H9 (cell line): ENCODE data around the gene SULT1E1. TPM values are rescaled to one million over a fixed set of nuclear protein-coding genes. Genes with fewer than 3 reads are reported as not detected.

Experiments used
- DNase-seq: peaks from one replicate; pipeline ENCODE4 v3.0.0-alpha.2; 2017
- H2AFZ ChIP-seq: one replicate; pipeline ENCODE4 v1.6.1; 2013; ENCODE audit warnings: mild to moderate bottlenecking, low read length, control low read depth, moderate library complexity
- H2AK5ac ChIP-seq: 2 replicates; pipeline ENCODE4 v1.6.1; 2013; ENCODE audit warnings: low read length, control low read depth, mixed read lengths; ENCODE audit not compliant: insufficient read length
- H2BK120ac ChIP-seq: one replicate; pipeline ENCODE4 v1.6.1; 2013; ENCODE audit warnings: low read depth, mild to moderate bottlenecking, low read length, control low read depth, inconsistent platforms; ENCODE audit not compliant: poor library complexity, severe bottlenecking
- H2BK12ac ChIP-seq: 2 replicates; pipeline ENCODE4 v1.6.1; 2013; ENCODE audit warnings: low read length, control low read depth, mixed read lengths, low read depth; ENCODE audit not compliant: insufficient read length
- H2BK15ac ChIP-seq: 2 replicates; pipeline ENCODE4 v1.6.1; 2013; ENCODE audit warnings: low read depth, low read length, control low read depth
- H2BK20ac ChIP-seq: one replicate; pipeline ENCODE4 v1.6.1; 2013; ENCODE audit warnings: low read depth, mild to moderate bottlenecking, low read length, control low read depth, inconsistent platforms; ENCODE audit not compliant: poor library complexity, severe bottlenecking
- H2BK5ac ChIP-seq: 2 replicates; pipeline ENCODE4 v1.6.1; 2013; ENCODE audit warnings: low read length, control low read depth, mixed read lengths; ENCODE audit not compliant: insufficient read length
- H3K14ac ChIP-seq: 2 replicates; pipeline ENCODE4 v1.6.1; 2013; ENCODE audit warnings: low read length, control low read depth; ENCODE audit not compliant: insufficient read depth
- H3K18ac ChIP-seq: 2 replicates; pipeline ENCODE4 v1.6.1; 2013; ENCODE audit warnings: low read depth, mild to moderate bottlenecking, mixed read lengths, low read length, control low read depth; ENCODE audit not compliant: insufficient read length
- H3K23ac ChIP-seq: 2 replicates; pipeline ENCODE4 v1.6.1; 2013; ENCODE audit warnings: low read length, control low read depth, mixed read lengths, low read depth; ENCODE audit not compliant: insufficient read length
- H3K23me2 ChIP-seq: 2 replicates; pipeline ENCODE4 v1.6.1; 2013; ENCODE audit warnings: low read depth, mild to moderate bottlenecking, mixed read lengths, low read length, control low read depth; ENCODE audit not compliant: insufficient read length, poor library complexity, severe bottlenecking
- H3K27ac ChIP-seq: 2 replicates; pipeline ENCODE4 v1.5.1; 2013; ENCODE audit warnings: low read length, control low read depth, mixed read lengths, low read depth; ENCODE audit not compliant: insufficient read length
- H3K27me3 ChIP-seq: 2 replicates; pipeline ENCODE4 v1.6.1; 2013; ENCODE audit warnings: low read length, control low read depth, inconsistent platforms; ENCODE audit not compliant: insufficient read depth
- H3K4ac ChIP-seq: 2 replicates; pipeline ENCODE4 v1.6.1; 2013; ENCODE audit warnings: low read depth, mild to moderate bottlenecking, control low read depth, inconsistent platforms, low read length, moderate library complexity
- H3K4me1 ChIP-seq: 2 replicates; pipeline ENCODE4 v1.6.1; 2013; ENCODE audit warnings: low read length, control low read depth, inconsistent platforms; ENCODE audit not compliant: insufficient read depth
- H3K4me2 ChIP-seq: 2 replicates; pipeline ENCODE4 v1.6.1; 2013; ENCODE audit warnings: low read length, control low read depth, mixed read lengths; ENCODE audit not compliant: insufficient read length, insufficient read depth
- H3K56ac ChIP-seq: 2 replicates; pipeline ENCODE4 v1.6.1; 2013; ENCODE audit warnings: low read depth, mild to moderate bottlenecking, mixed read lengths, low read length, control low read depth; ENCODE audit not compliant: insufficient read length
- H3K79me1 ChIP-seq: 2 replicates; pipeline ENCODE4 v1.6.1; 2013; ENCODE audit warnings: low read depth, mild to moderate bottlenecking, moderate library complexity, low read length, control low read depth, inconsistent platforms; ENCODE audit not compliant: insufficient read depth, poor library complexity, severe bottlenecking
- H3K79me2 ChIP-seq: 2 replicates; pipeline ENCODE4 v1.6.1; 2013; ENCODE audit warnings: low read length, control low read depth, inconsistent platforms; ENCODE audit not compliant: insufficient read depth
- H3K9ac ChIP-seq: 2 replicates; pipeline ENCODE4 v1.6.1; 2013; ENCODE audit warnings: low read length, control low read depth, mixed read lengths; ENCODE audit not compliant: insufficient read length; ENCODE audit errors: extremely low read depth
- H3K9me3 ChIP-seq: one replicate; pipeline ENCODE4 v1.6.1; 2013; ENCODE audit warnings: low read depth, low read length, inconsistent platforms; ENCODE audit not compliant: control insufficient read depth
- H3T11ph ChIP-seq: one replicate; pipeline ENCODE4 v1.6.1; 2013; ENCODE audit warnings: mild to moderate bottlenecking, low read length, control low read depth, inconsistent platforms
- H4K20me1 ChIP-seq: one replicate; pipeline ENCODE4 v1.6.1; 2013; ENCODE audit not compliant: control insufficient read depth, insufficient read length, insufficient read depth
- H4K5ac ChIP-seq: 2 replicates; pipeline ENCODE4 v1.6.1; 2013; ENCODE audit warnings: low read depth, mild to moderate bottlenecking, mixed read lengths, low read length, control low read depth; ENCODE audit not compliant: insufficient read length
- H4K8ac ChIP-seq: replicated peaks from 2 replicates; pipeline ENCODE4 v1.6.1; 2013; ENCODE audit warnings: low read length, control low read depth, mixed read lengths, low read depth; ENCODE audit not compliant: insufficient read length
- H4K91ac ChIP-seq: 2 replicates; pipeline ENCODE4 v1.6.1; 2013; ENCODE audit warnings: low read depth, mild to moderate bottlenecking, moderate library complexity, mixed read lengths, low read length, control low read depth; ENCODE audit not compliant: insufficient read length
- H3K27ac Mint-ChIP-seq, 3 experiments: 2 replicates in 2 of 3; 3 replicates in 1 of 3; pipeline ENCODE4 v1.8.0; 2020 to 2021; ENCODE audit warnings: mixed read lengths in 3 of 3, mild to moderate bottlenecking in 1 of 3, moderate library complexity in 1 of 3
- H3K27me3 Mint-ChIP-seq: 2 replicates; pipeline ENCODE4 v1.8.0; 2021; ENCODE audit warnings: low read depth, mild to moderate bottlenecking, moderate library complexity, mixed read lengths
- H3K36me3 Mint-ChIP-seq, 3 experiments: 2 replicates in 2 of 3; 3 replicates in 1 of 3; pipeline ENCODE4 v1.8.0; 2020 to 2021; ENCODE audit warnings: low read depth in 3 of 3, mixed read lengths in 3 of 3; ENCODE audit not compliant: insufficient read depth in 1 of 3
- H3K4me1 Mint-ChIP-seq, 2 experiments: 2 replicates each; pipeline ENCODE4 v1.8.0; 2020; ENCODE audit warnings: mixed read lengths in 2 of 2
- H3K4me3 Mint-ChIP-seq, 2 experiments: 2 replicates in 1 of 2; 3 replicates in 1 of 2; pipeline ENCODE4 v1.8.0; 2020 to 2021; ENCODE audit warnings: mild to moderate bottlenecking in 2 of 2, mixed read lengths in 2 of 2, moderate library complexity in 1 of 2
- H3K9me3 Mint-ChIP-seq, 2 experiments: 2 replicates in 1 of 2; 3 replicates in 1 of 2; pipeline ENCODE4 v1.8.0; 2020; ENCODE audit warnings: mild to moderate bottlenecking in 2 of 2, mixed read lengths in 2 of 2, moderate library complexity in 1 of 2
- WGBS: extraction: QIAGEN DNeasy Blood & Tissue Kit; methylation state at CpG from one replicate; pipeline ENCODE4 v1.1.7; 2013; ENCODE audit warnings: missing lambda C conversion rate, low lambda C conversion rate, mixed read lengths; ENCODE audit not compliant: insufficient read length; ENCODE audit errors: extremely low coverage; 5-methylcytosine and 5-hydroxymethylcytosine counted together
- total RNA-seq: library from RNA; stranded (reverse); gene quantifications from 2 replicates; pipeline ENCODE4 v1.2.1, GENCODE V29; 2021
- TF ChIP-seq, protein P1 (sequence below): fragments of 200-600 bp; sonication (generic); conservative IDR thresholded peaks from 3 replicates; pipeline ENCODE4 v1.8.0; 2021; ENCODE audit warnings: antibody characterized with exemption, mild to moderate bottlenecking

SULT1E1 gene
- total RNA-seq, 1 experiment from 2014 or later = not detected

DNA sequence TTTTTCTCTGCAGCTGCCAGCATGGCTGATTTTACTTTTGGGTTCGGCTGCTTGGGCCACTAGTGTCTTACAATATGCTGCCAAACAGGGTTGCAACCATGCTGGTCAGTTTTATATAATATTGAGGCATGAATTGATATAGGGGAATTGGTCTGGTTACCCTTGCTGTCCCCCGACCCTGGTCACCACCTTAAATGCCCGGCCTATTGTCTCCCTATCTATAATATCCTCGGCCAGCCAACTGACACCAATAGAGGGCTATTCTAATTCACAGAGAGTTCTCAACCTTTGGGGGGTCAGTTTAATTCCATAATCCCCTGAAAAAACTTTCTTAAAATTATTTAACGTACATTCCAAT lies 28.7 kb downstream of the SULT1E1 start:
- H2BK5ac ChIP-seq = no peak overlapping the region
- peaks cover 0 to 3% of the 10 kb centered on the region in 2 experiments; a peak in 3 of 5 replicates for H3K9me3 Mint-ChIP-seq
- H3K27ac ChIP-seq = no peak overlapping the region
- no peak overlapping the region for H2BK20ac ChIP-seq
- no peak overlapping the region; a peak in 1 of 7 replicates for H3K27ac Mint-ChIP-seq
- H2BK15ac ChIP-seq = no peak overlapping the region
- no peak overlapping the region for H2BK120ac ChIP-seq
- H3K79me2 ChIP-seq = no peaks in the 10 kb centered on the region
- H3K23ac ChIP-seq = no peak overlapping the region
- no peak overlapping the region for H4K91ac ChIP-seq
- WGBS = no CpG with 5 or more reads among the region's 5 CpGs
- no peak overlapping the region for H3K4me2 ChIP-seq
- no peak overlapping the region for H3K9ac ChIP-seq
- no peak overlapping the region for H2BK12ac ChIP-seq
- H2AK5ac ChIP-seq = no peak overlapping the region
- no peaks in the 10 kb centered on the region for H3K27me3 ChIP-seq
- no peak overlapping the region for H3K18ac ChIP-seq
- H3K56ac ChIP-seq = no peak overlapping the region
- no peak overlapping the region for H3K4ac ChIP-seq
- H3K27me3 Mint-ChIP-seq = no peaks in the 10 kb centered on the region
- no peaks in the 10 kb centered on the region for H3K23me2 ChIP-seq
- H3K4me1 Mint-ChIP-seq = peaks cover 22% of the 10 kb centered on the region in 2 experiments
- no peak overlapping the region for H3K4me3 Mint-ChIP-seq
- no peak overlapping the region for H3T11ph ChIP-seq
- H3K9me3 ChIP-seq = no peaks in the 10 kb centered on the region
- DNase-seq = no peak
- no peak overlapping the region for H3K14ac ChIP-seq
- H3K36me3 Mint-ChIP-seq = peaks cover 0 to 3% (median 0%) of the 10 kb centered on the region in 3 experiments; a peak in 1 of 7 replicates
- no peaks in the 10 kb centered on the region for H4K20me1 ChIP-seq
- no peak overlapping the region for H4K5ac ChIP-seq
- peaks cover 4% of the 10 kb centered on the region; the same call in 1 of the 2 replicates for H3K4me1 ChIP-seq
- no peaks in the 10 kb centered on the region for H3K79me1 ChIP-seq
- TF ChIP-seq, protein P1, sequence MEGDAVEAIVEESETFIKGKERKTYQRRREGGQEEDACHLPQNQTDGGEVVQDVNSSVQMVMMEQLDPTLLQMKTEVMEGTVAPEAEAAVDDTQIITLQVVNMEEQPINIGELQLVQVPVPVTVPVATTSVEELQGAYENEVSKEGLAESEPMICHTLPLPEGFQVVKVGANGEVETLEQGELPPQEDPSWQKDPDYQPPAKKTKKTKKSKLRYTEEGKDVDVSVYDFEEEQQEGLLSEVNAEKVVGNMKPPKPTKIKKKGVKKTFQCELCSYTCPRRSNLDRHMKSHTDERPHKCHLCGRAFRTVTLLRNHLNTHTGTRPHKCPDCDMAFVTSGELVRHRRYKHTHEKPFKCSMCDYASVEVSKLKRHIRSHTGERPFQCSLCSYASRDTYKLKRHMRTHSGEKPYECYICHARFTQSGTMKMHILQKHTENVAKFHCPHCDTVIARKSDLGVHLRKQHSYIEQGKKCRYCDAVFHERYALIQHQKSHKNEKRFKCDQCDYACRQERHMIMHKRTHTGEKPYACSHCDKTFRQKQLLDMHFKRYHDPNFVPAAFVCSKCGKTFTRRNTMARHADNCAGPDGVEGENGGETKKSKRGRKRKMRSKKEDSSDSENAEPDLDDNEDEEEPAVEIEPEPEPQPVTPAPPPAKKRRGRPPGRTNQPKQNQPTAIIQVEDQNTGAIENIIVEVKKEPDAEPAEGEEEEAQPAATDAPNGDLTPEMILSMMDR = no peak
- no peak overlapping the region for H4K8ac ChIP-seq
- no peak overlapping the region for H2AFZ ChIP-seq
